OCI-LY3 (cell line): ENCODE measurements around the gene ESX1.

ENCODE experiments used
- H2AFZ ChIP-seq: fragments of 200-600, 300-600 bp; shearing (Covaris generic); 2 replicates; pipeline ENCODE4 v1.6.0; 2014; ENCODE audit warnings: antibody characterized with exemption, low read depth, low read length
- H3K27ac ChIP-seq: fragments of 200-600, 300-600 bp; sonication (generic); 2 replicates; pipeline ENCODE4 v1.5.1; 2014; ENCODE audit warnings: mild to moderate bottlenecking, low read length, moderate library complexity, mixed read lengths
- H3K27me3 ChIP-seq: fragments of 200-600, 300-600 bp; sonication (generic); 2 replicates; pipeline ENCODE4 v1.6.1; 2014; ENCODE audit warnings: low read depth, low read length, mixed read lengths
- H3K36me3 ChIP-seq: fragments of 200-600, 300-600 bp; sonication (generic); replicated peaks from 2 replicates; pipeline ENCODE3; 2014; ENCODE audit warnings: low read depth, low read length, mixed read lengths
- H3K4me1 ChIP-seq: fragments of 300-600, 200-600 bp; sonication (generic); 2 replicates; pipeline ENCODE4 v1.6.1; 2014; ENCODE audit warnings: low read length, mixed read lengths
- H3K4me2 ChIP-seq: fragments of 200-600, 300-600 bp; sonication (generic); 2 replicates; pipeline ENCODE4 v1.6.1; 2014; ENCODE audit warnings: low read length, mixed read lengths
- H3K4me3 ChIP-seq: fragments of 300-600, 200-600 bp; sonication (generic); 2 replicates; pipeline ENCODE4 v1.5.1; 2014; ENCODE audit warnings: antibody characterized with exemption, mild to moderate bottlenecking, low read length, moderate library complexity
- H3K79me2 ChIP-seq: fragments of 300-600, 200-600 bp; shearing (Covaris generic); 2 replicates; pipeline ENCODE4 v1.6.1; 2014; ENCODE audit warnings: mild to moderate bottlenecking, low read length, mixed read lengths
- H3K9ac ChIP-seq: fragments of 300-600, 200-600 bp; shearing (Covaris generic); 2 replicates; pipeline ENCODE4 v1.6.0; 2014; ENCODE audit warnings: mild to moderate bottlenecking, low read length, moderate library complexity
- H3K9me3 ChIP-seq: fragments of 200-600, 300-600 bp; shearing (Covaris generic); 2 replicates; pipeline ENCODE4 v1.6.1; 2014; ENCODE audit warnings: low read length, mixed read lengths; ENCODE audit not compliant: insufficient read depth
- H4K20me1 ChIP-seq: fragments of 200-600, 300-600 bp; sonication (generic); 2 replicates; pipeline ENCODE4 v1.6.1; 2016; ENCODE audit warnings: low read length, mixed read lengths; ENCODE audit not compliant: insufficient read depth
- EZH2phosphoT487 ChIP-seq: fragments of 200-600 bp; shearing (Covaris generic); IDR thresholded peaks from 2 replicates; pipeline ENCODE4 v1.6.1; 2018; ENCODE audit warnings: antibody characterized with exemption, mixed run types, low read depth
- TF ChIP-seq, protein P1 (sequence below): fragments of 200-600, 300-600 bp; sonication (generic); IDR thresholded peaks from 2 replicates; pipeline ENCODE4 v1.5.1; 2014; ENCODE audit warnings: antibody characterized with exemption, low read length, low read depth

The ESX1 gene

GRCh38 chrX:104254442-104255115 is at the start of gene ESX1:
ESX1 (minus strand) TSS chrX:104254933; CDS start chrX:104254849, 84 bp downstream.
- H3K9ac ChIP-seq, result no peak within 1 kb of the TSS
- no peaks in the 10 kb centered on the region for H3K9me3 ChIP-seq
- H4K20me1 ChIP-seq, result no peaks in the 10 kb centered on the region
- no peak within 1 kb of the TSS for H3K4me2 ChIP-seq
- no peak within 1 kb of the TSS for H2AFZ ChIP-seq
- no peak within 1 kb of the TSS for H3K27ac ChIP-seq
- H3K36me3 ChIP-seq, result no peaks in the 10 kb centered on the region
- TF ChIP-seq EZH2phosphoT487, result no peak
- TF ChIP-seq, protein P1, sequence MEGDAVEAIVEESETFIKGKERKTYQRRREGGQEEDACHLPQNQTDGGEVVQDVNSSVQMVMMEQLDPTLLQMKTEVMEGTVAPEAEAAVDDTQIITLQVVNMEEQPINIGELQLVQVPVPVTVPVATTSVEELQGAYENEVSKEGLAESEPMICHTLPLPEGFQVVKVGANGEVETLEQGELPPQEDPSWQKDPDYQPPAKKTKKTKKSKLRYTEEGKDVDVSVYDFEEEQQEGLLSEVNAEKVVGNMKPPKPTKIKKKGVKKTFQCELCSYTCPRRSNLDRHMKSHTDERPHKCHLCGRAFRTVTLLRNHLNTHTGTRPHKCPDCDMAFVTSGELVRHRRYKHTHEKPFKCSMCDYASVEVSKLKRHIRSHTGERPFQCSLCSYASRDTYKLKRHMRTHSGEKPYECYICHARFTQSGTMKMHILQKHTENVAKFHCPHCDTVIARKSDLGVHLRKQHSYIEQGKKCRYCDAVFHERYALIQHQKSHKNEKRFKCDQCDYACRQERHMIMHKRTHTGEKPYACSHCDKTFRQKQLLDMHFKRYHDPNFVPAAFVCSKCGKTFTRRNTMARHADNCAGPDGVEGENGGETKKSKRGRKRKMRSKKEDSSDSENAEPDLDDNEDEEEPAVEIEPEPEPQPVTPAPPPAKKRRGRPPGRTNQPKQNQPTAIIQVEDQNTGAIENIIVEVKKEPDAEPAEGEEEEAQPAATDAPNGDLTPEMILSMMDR, result no peak
- H3K27me3 ChIP-seq, result no peaks in the 10 kb centered on the region
- no peaks in the 10 kb centered on the region for H3K79me2 ChIP-seq
- no peak within 1 kb of the TSS for H3K4me3 ChIP-seq
- H3K4me1 ChIP-seq, result no peaks in the 10 kb centered on the region

GRCh38 chrX:104295636-104296035 is 40.9 kb upstream of the ESX1 start:
- no peak overlapping the region for H3K27ac ChIP-seq
- H3K9me3 ChIP-seq, result no peaks in the 10 kb centered on the region
- no peaks in the 10 kb centered on the region for H4K20me1 ChIP-seq
- no peak overlapping the region for H3K9ac ChIP-seq
- no peak for TF ChIP-seq EZH2phosphoT487
- TF ChIP-seq, protein P1, result no peak
- H3K4me2 ChIP-seq, result no peak overlapping the region
- H3K4me3 ChIP-seq, result no peak overlapping the region
- no peaks in the 10 kb centered on the region for H3K79me2 ChIP-seq
- no peaks in the 10 kb centered on the region for H3K36me3 ChIP-seq
- H3K27me3 ChIP-seq, result no peaks in the 10 kb centered on the region
- H3K4me1 ChIP-seq, result no peaks in the 10 kb centered on the region
- no peak overlapping the region for H2AFZ ChIP-seq

DNA sequence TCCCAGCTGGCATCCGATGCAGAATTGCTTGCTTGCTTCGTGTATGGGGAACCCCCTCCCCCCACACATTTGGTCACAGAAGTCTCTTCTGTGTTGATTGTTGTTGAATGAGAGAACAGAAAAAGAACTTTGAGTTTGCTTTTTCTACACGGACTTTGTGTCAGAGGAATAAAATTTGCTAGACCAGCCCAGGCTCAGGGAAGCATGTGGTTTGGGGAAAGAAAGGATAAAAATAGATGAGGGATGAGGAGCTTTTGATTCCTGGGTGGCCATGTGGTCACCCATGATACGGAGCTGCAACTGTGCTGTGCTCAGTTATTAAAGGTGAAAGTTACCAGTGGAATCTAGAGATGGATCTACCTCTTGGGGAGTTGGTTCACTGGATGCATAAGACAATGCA is 34.2 kb upstream of the ESX1 start:
- Histone ChIP-seq H3K9ac (no peak overlapping the region), H3K27ac (no peak overlapping the region), H3K4me2 (no peak overlapping the region), H2AFZ (no peak overlapping the region), H4K20me1 (no peaks in the 10 kb centered on the region), H3K9me3 (no peaks in the 10 kb centered on the region), H3K79me2 (no peaks in the 10 kb centered on the region), H3K27me3 (no peaks in the 10 kb centered on the region), H3K4me1 (no peaks in the 10 kb centered on the region), H3K36me3 (no peaks in the 10 kb centered on the region), H3K4me3 (no peak overlapping the region)
- TF ChIP-seq EZH2phosphoT487, result no peak
- TF ChIP-seq, protein P1, result no peak

- Histone ChIP-seq H3K36me3 (no peaks in the 10 kb centered on the region), H3K9ac (no peak overlapping the region), H3K4me2 (no peak overlapping the region), H3K4me3 (no peak overlapping the region), H3K79me2 (no peaks in the 10 kb centered on the region), H3K4me1 (no peaks in the 10 kb centered on the region), H3K9me3 (no peaks in the 10 kb centered on the region), H3K27ac (no peak overlapping the region), H4K20me1 (no peaks in the 10 kb centered on the region), H2AFZ (no peak overlapping the region), H3K27me3 (no peaks in the 10 kb centered on the region)
- TF ChIP-seq, protein P1, result no peak
- TF ChIP-seq EZH2phosphoT487, result no peak
These were observed 33.5 kb upstream of the ESX1 start for GRCh38 chrX:104288269-104288668.
